ENCODE results near the gene CNNM4.

GRCh38 chr2:96771796-96772618, 11.3 kb downstream of the CNNM4 start:
- TF ChIP-seq CTCF (conservative IDR thresholded peaks at IDR 0.05) (no peak; the same call in 1 of the 2 replicates), ZFX (IDR thresholded peaks at IDR 0.05) (no peak)
